B cell (primary cell): ENCODE measurements around the gene BPIFB1. TPM values are rescaled to one million over a fixed set of nuclear protein-coding genes. Genes with fewer than 3 reads are reported as not detected.

ENCODE experiments used
- ATAC-seq: fragments of 200-7000 bp; cut with Tn5 transposase; one replicate; pipeline ENCODE4 v1.10.0; 2021; ENCODE audit warnings: low read depth, mild to moderate bottlenecking, moderate number of reproducible peaks, moderate library complexity
- CTCF ChIA-PET: fragments of 350-600 bp; sonication (Branson Sonifier 250); formaldehyde crosslinking; loops from one replicate; lab custom pipeline; 2021; ENCODE audit warnings: antibody characterized with exemption, inconsistent platforms; lab: Charles Lee
- POLR2A ChIA-PET: fragments of 350-600 bp; sonication (Branson Sonifier 250); formaldehyde crosslinking; loops from one replicate; lab custom pipeline; 2021; ENCODE audit warnings: antibody characterized with exemption; lab: Charles Lee
- DNase-seq: peaks from one replicate; pipeline ENCODE4 v3.0.0; 2013
- H2AFZ ChIP-seq: 2 replicates; pipeline ENCODE4 v1.6.1; 2012; ENCODE audit warnings: mild to moderate bottlenecking, low read depth, low read length; ENCODE audit not compliant: insufficient read depth, poor library complexity, severe bottlenecking
- H3K27ac ChIP-seq, 2 donors: 1 replicate in 1 of 2; 2 replicates in 1 of 2; pipeline ENCODE4 v1.5.1; 2012 to 2013; ENCODE audit warnings: low read length in 2 of 2, mild to moderate bottlenecking in 2 of 2, moderate library complexity in 1 of 2
- H3K27me3 ChIP-seq, 4 experiments: fragments of 200-600 bp in 1 of 4; sonication (generic) in 1 of 4; replicated peaks in 1 of 4; 1 replicate in 2 of 4; 2 replicates in 2 of 4; pipeline versions ENCODE4 v1.6.1 to v1.7.0; 2013 to 2016; ENCODE audit warnings: low read length in 3 of 4, mild to moderate bottlenecking in 2 of 4, mixed read lengths in 1 of 4, moderate library complexity in 1 of 4; ENCODE audit not compliant: insufficient read depth in 4 of 4, control insufficient read depth in 3 of 4; ENCODE audit errors: control extremely low read depth in 1 of 4
- H3K36me3 ChIP-seq, 2 experiments: replicated peaks in 1 of 2; 1 replicate in 1 of 2; 2 replicates in 1 of 2; pipeline versions ENCODE4 v1.6.1 to v1.7.1; 2013; ENCODE audit warnings: low read length in 1 of 2; ENCODE audit not compliant: insufficient read depth in 2 of 2, control insufficient read depth in 1 of 2; ENCODE audit errors: control extremely low read depth in 1 of 2, extremely low read depth in 1 of 2
- H3K4me1 ChIP-seq, 2 donors: fragments of 200-600 bp in 1 of 2; sonication (generic) in 1 of 2; 1 replicate in 1 of 2; 2 replicates in 1 of 2; pipeline versions ENCODE4 v1.5.1 to v1.6.1; 2013 to 2017; ENCODE audit warnings: low read length in 2 of 2; ENCODE audit not compliant: control insufficient read depth in 2 of 2, insufficient read depth in 2 of 2
- H3K4me2 ChIP-seq: replicated peaks from 2 replicates; pipeline ENCODE3; 2012; ENCODE audit warnings: mild to moderate bottlenecking, low read depth, low read length; ENCODE audit not compliant: poor library complexity, severe bottlenecking
- H3K4me3 ChIP-seq, 5 experiments: fragments of 200-600 bp in 1 of 5; sonication (generic) in 1 of 5; 1 replicate in 3 of 5; 2 replicates in 2 of 5; pipeline versions ENCODE4 v1.5.1 to v1.7.0; 2011 to 2016; ENCODE audit warnings: low read length in 4 of 5, mild to moderate bottlenecking in 4 of 5, low read depth in 2 of 5, control low read depth in 1 of 5, moderate library complexity in 1 of 5; ENCODE audit not compliant: insufficient read depth in 1 of 5; ENCODE audit errors: control extremely low read depth in 1 of 5, extremely low read depth in 1 of 5
- H3K79me2 ChIP-seq: fragments of 200-600 bp; sonication (generic); one replicate; pipeline ENCODE4 v1.6.0; 2016; ENCODE audit warnings: low read length; ENCODE audit not compliant: control insufficient read depth, insufficient read depth
- H3K9ac ChIP-seq: fragments of 200-600 bp; sonication (generic); 2 replicates; pipeline ENCODE4 v1.6.1; 2017; ENCODE audit warnings: mild to moderate bottlenecking, low read length, moderate library complexity
- H3K9me3 ChIP-seq, 3 donors: one replicate each; pipeline versions ENCODE4 v1.6.1 to v1.7.1; 2013; ENCODE audit warnings: low read length in 2 of 3; ENCODE audit not compliant: control insufficient read depth in 2 of 3, insufficient read depth in 1 of 3; ENCODE audit errors: control extremely low read depth in 1 of 3
- H4K20me1 ChIP-seq: 2 replicates; pipeline ENCODE4 v1.6.0; 2012; ENCODE audit warnings: mild to moderate bottlenecking, low read length; ENCODE audit not compliant: insufficient read depth, control insufficient read depth, poor library complexity, severe bottlenecking
- H3K27ac Mint-ChIP-seq: one replicate; pipeline ENCODE4 v1.8.0; 2021; ENCODE audit warnings: mixed read lengths
- H3K27me3 Mint-ChIP-seq: one replicate; pipeline ENCODE4 v1.8.0; 2021; ENCODE audit warnings: mixed read lengths
- H3K4me1 Mint-ChIP-seq: one replicate; pipeline ENCODE4 v1.8.0; 2021; ENCODE audit warnings: mixed read lengths
- H3K4me3 Mint-ChIP-seq: one replicate; pipeline ENCODE4 v1.8.0; 2021; ENCODE audit warnings: mixed read lengths
- H3K9me3 Mint-ChIP-seq: one replicate; pipeline ENCODE4 v1.8.0; 2022; ENCODE audit warnings: mixed read lengths; ENCODE audit not compliant: insufficient read depth
- CTCF ChIP-seq: fragments of 200-600 bp; IDR thresholded peaks from one replicate; pipeline ENCODE4 v1.8.0; 2022; ENCODE audit warnings: antibody characterized with exemption, mild to moderate bottlenecking
- EZH2 ChIP-seq: IDR thresholded peaks from 2 replicates; pipeline ENCODE4 v1.6.1; 2012; ENCODE audit warnings: borderline replicate concordance, low read depth, mild to moderate bottlenecking, moderate library complexity, low read length; ENCODE audit not compliant: insufficient read depth, poor library complexity, severe bottlenecking
- WGBS: methylation state at CpG from one replicate; pipeline ENCODE4 v1.1.5; 2013; ENCODE audit warnings: missing lambda C conversion rate; ENCODE audit not compliant: insufficient coverage; 5-methylcytosine and 5-hydroxymethylcytosine counted together
- intact Hi-C: fragments of 100-400 bp; cut with micrococcal nuclease; formaldehyde crosslinking; loops from one replicate; pipeline ENCODE4 v1.10.0; 2022
- polyA plus RNA-seq: library from polyadenylated mRNA; depleted of rRNA; stranded (reverse); fragments of >200 nt; gene quantifications from 2 replicates; pipeline ENCODE4 v1.2.3, GENCODE V29; 2012
- total RNA-seq, 2 donors: library from RNA; stranded (reverse); fragments of 120-200 nt in 1 of 2; gene quantifications; 1 replicate in 1 of 2; 2 replicates in 1 of 2; pipeline versions ENCODE4 v1.2.3 to v1.2.4, GENCODE V29; 2013 to 2022

BPIFB1 gene
- total and polyA plus RNA-seq, 2 donors (not counting 1 experiment from before 2014, with no cell fraction given) = not detected

- ATAC-seq = no peak
- WGBS = 67% methylated on average over 8 of the region's 13 CpGs
- no peak overlapping the region for H3K9ac ChIP-seq
- no peak for DNase-seq
- H2AFZ ChIP-seq = no peak overlapping the region
- H3K4me3 ChIP-seq = no peak overlapping the region
- CTCF ChIA-PET = no interaction called here
- no peak overlapping the region for H3K27ac Mint-ChIP-seq
- H4K20me1 ChIP-seq = no peaks in the 10 kb centered on the region
- no peak overlapping the region for H3K4me2 ChIP-seq
- no peaks in the 10 kb centered on the region for H3K9me3 Mint-ChIP-seq
- H3K9me3 ChIP-seq = no peaks in the 10 kb centered on the region
- intact Hi-C loops = no loop called here
- H3K27ac ChIP-seq = no peak overlapping the region
- no peaks in the 10 kb centered on the region for H3K27me3 ChIP-seq
- no peak for TF ChIP-seq CTCF
- TF ChIP-seq EZH2 = no peak
- no peaks in the 10 kb centered on the region for H3K4me1 ChIP-seq
- no peaks in the 10 kb centered on the region for H3K4me1 Mint-ChIP-seq
- POLR2A ChIA-PET = no interaction called here
- H3K4me3 Mint-ChIP-seq = no peak overlapping the region
- peaks cover 26% of the 10 kb centered on the region for H3K27me3 Mint-ChIP-seq
- H3K36me3 ChIP-seq = no peaks in the 10 kb centered on the region
- no peaks in the 10 kb centered on the region for H3K79me2 ChIP-seq
Observed at GRCh38 chr20:33273117-33273851, 9.7 kb upstream of the BPIFB1 start.

GRCh38 chr20:33275215-33275614 lies 7.8 kb upstream of the BPIFB1 start:
- ATAC-seq (no peak), DNase-seq (no peak)
- no peak overlapping the region for H3K27ac Mint-ChIP-seq
- H3K9me3 Mint-ChIP-seq = no peaks in the 10 kb centered on the region
- POLR2A ChIA-PET = no interaction called here
- Histone ChIP-seq H3K9ac (no peak overlapping the region), H3K4me3 (no peak overlapping the region), H3K79me2 (no peaks in the 10 kb centered on the region), H3K27me3 (no peaks in the 10 kb centered on the region), H3K4me2 (no peak overlapping the region), H2AFZ (no peak overlapping the region), H3K9me3 (no peaks in the 10 kb centered on the region), H4K20me1 (no peaks in the 10 kb centered on the region), H3K27ac (no peak overlapping the region), H3K36me3 (no peaks in the 10 kb centered on the region), H3K4me1 (no peaks in the 10 kb centered on the region)
- CTCF ChIA-PET = no interaction called here
- no peak overlapping the region for H3K4me3 Mint-ChIP-seq
- TF ChIP-seq CTCF = no peak
- TF ChIP-seq EZH2 = no peak
- peaks cover 31% of the 10 kb centered on the region for H3K27me3 Mint-ChIP-seq
- WGBS = 83% methylated on average over 4 of the region's 8 CpGs
- no peaks in the 10 kb centered on the region for H3K4me1 Mint-ChIP-seq
- intact Hi-C loops = no loop called here
